GM19099 (cell line): ENCODE results near the gene KIAA1191.
A peak's percentile ranks its signal among the peaks of the same experiment; 100 is the strongest.

Experiments used
- POLR2A ChIP-seq: IDR thresholded peaks from 3 replicates; pipeline ENCODE4 v1.6.1; 2011; ENCODE audit warnings: low read depth; ENCODE audit not compliant: insufficient read length; ENCODE audit errors: extremely low read depth

KIAA1191 gene

GRCh38 chr5:176382721-176383120, 21.2 kb upstream of the KIAA1191 start:
- TF ChIP-seq POLR2A, result no peak

GRCh38 chr5:176381979-176382378, 20.4 kb upstream of the KIAA1191 start:
- TF ChIP-seq POLR2A, result no peak

DNA sequence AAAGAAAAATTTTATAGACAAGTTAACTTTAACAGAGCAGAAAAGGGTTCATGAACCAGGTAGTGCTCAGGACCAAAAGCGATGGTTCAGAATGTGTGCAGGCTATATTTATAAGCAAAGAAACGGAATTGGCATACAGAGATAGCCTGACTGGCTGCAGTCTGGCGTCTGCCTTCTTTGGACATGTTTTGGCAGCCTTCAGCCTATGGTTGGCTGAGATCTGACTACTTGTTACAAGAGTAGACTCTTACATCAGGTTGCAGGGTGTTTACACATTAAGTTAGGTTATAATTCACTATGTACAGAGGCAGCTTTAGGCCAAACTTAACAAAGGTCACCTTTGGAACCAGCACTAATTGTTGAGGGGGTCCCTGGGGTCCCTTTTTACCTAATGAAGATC, 19.9 kb upstream of the KIAA1191 start:
- no peak for TF ChIP-seq POLR2A

DNA sequence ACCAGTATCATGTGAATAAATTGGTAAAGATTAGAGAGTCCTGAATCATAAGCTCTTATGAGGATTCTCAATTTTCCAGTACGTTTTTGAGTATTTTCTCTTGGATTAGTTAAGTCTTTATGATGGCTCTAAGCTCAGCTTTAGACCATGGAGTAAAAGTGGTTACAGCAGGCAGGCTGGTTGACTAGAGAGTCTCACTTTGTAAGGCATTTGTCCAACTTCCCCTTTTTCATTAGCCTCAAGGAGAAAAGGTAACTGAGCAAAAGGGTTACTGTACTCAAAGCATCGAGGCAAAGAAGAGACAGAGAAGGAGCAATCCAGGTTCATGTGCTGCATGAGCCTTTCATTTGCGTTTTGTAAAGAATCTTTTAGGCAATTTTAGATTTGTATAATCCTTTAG, 18.3 kb upstream of the KIAA1191 start:
- TF ChIP-seq POLR2A, result no peak

DNA sequence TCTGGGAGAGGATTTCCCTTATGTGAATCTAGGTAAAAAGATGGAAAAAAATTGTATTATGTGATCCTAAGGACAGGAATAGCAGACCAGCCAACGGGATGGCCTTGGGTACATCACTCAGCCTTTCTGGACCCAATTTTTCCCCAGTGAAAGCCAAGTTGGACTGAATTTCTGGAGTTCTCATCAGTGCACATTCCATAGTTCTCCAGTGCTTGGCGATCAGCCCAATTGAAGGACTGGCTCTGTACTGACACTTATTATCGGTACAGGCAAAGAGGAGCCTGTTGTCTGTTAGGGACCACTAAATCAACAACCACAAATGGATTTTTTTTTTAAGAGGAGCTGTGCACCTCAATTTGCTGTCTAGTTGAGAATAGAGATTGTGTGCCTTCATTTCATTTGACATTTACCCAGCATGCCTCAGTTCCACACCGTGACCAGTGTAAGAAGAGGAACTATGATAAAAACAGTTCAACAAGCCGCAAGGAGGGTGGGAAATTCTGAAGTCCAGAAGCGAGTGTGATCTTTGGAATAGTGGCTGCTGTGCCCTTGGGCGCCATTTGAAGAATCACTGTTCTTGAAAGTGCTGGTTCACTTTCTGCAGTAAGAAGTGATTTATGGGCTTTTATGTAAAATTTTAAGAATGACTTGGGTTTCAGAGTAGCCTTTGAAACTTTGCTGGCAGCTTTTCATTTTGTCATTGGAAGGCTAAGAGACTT, 11.7 kb upstream of the KIAA1191 start:
- no peak for TF ChIP-seq POLR2A

GRCh38 chr5:176371621-176372539, 10.3 kb upstream of the KIAA1191 start:
- TF ChIP-seq POLR2A, result no peak

DNA sequence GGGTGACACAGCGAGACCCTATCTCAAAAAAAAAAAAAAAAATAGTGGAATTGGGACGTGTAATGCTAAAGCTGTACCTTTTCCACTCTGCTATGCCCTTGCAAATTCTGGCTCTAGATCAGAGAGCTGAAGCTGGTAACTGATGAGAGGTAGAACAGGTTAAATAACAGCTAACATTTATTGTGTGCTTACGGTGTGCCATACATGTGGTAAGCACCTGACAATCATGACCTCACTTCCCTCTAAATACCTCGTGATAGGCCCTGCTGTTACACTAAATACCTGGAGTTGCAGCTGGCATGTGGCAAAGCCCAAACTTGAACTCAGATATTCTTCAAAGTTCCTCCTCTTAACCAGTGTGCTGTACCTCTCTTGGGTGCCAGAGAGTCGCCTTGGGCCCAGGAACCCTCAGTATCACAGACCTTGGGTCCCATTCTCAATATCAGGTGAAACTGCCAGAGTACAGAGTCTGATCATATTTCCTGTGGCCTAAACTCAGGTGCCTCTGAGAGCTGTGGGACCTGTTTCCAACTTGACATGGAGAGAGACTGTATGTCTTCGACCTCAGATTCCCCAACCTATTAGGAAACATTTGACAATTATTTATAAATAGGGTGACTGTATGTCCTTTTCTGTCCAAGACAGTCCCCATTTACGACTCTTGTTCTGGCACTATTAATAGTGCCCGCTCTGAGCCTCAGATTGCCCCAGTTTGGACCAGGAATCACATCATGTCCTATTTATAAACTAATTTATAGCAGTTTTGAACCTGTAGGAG, 8.6 kb upstream of the KIAA1191 start:
- TF ChIP-seq POLR2A, result no peak

DNA sequence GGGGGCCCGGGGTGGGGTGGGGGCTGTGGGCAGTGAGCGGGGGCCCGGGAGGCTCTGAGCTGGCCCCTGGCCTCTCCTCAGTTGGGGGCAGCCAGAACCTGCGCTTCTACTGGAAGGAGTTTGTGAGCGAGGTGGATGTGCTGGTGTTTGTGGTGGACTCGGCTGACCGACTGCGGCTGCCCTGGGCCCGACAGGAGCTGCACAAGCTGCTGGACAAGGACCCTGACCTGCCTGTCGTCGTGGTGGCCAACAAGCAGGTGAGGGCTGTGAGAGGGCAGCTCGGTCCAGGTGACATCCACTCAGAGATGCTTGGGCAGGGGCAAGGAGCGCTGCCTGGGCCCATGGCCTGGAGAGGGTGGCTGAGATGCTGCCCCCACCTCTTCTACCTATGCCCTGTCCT, 7.2 kb upstream of the KIAA1191 start:
- no peak for TF ChIP-seq POLR2A

DNA sequence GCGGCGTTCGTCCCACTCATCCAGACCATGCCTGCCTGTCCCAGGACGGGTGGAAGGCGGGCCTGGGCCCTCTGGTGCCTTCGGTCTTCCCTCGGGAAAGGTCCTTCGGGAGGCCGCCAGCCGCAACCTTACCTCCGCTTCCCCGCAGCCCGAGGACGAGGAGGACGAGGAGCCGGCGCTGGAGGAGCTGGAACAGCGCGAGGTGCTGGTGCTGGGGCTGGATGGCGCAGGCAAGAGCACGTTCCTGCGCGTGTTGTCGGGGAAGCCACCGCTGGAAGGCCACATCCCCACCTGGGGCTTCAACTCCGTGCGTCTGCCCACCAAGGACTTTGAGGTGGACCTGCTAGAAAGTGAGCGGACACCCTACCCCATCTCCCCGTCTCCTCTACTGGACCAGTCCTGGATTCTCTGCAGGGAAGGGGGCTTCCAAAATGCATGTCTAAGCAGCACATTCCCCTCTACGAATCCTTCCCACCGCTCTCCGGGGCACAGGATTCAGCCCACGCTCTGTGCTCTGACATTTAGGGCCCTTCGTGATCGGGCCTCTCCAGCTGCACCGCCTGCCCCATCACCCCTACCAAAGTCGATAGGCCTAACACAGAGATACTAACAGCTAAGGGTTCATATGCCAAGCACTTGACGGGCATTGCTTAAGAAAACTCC, 4.8 kb upstream of the KIAA1191 start:
- TF ChIP-seq POLR2A, result no peak

GRCh38 chr5:176365351-176366231, 4.0 kb upstream of the KIAA1191 start, which contains the start of gene ARL10:
Gene ARL10 (plus strand): TSS chr5:176365487. CDS start chr5:176365564, 77 bp downstream.
- TF ChIP-seq POLR2A, result no peak

DNA sequence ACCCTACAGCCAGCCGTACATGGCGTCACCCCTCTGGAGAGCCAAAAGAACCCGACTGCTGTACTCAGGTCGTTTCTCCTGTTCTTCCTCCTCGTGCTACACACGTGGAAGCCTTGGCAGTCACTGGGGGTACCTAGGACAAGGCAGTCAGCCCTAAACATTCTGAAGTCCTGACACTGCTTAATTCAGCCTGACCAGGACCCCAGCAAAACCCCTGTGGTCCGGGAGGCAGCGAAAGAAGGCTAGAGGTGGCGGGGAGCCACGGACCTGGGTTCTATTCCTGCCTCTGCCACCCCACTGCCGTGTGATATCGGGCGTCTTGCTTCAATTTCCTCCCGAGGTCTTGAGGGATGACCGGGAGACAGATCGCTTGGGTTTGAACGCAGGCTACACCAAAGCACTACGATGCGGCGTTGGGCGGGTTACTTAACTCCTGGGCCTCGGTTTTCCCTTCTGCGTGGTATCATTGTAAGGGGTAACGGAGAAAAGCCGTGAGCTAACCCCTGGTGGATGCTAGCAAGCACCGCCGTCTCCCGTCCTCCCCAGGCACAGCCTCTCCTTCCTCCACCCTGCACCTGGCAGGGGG, 3.3 kb upstream of the KIAA1191 start:
- peak; percentile 66 for TF ChIP-seq POLR2A

GRCh38 chr5:176362233-176362490, 598 bp upstream of the KIAA1191 start:
- no peak for TF ChIP-seq POLR2A

DNA sequence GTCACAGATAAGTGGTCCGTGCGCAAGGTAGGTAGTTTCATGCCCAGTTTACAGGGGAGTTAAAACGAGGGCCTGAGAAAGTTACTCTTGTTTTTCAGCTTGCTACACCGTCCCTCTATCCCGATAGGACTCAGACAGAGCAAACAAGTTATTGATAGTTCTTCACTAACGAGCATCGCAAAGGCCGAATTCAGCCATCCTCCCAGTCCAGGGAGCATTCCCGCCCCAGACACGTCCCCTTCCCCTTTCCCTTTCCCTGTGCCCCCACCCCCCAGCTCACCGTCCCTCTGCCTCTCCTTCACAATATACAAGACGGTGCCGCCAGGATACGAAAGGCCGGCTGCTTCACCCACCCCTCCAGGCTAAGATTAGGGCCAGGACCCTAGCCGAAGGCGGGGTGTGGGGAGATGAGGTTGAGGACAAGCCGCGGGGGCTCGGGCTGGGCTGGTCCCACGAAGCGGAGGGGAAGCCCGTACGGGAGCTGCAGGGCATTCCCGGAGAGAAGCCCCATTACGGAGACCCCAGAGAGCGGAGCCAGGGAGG, 599 bp downstream of the KIAA1191 start:
- TF ChIP-seq POLR2A, result no peak
